ENCODE results near the gene FIBP. TPM values are rescaled to one million over a fixed set of nuclear protein-coding genes. Genes with fewer than 3 reads are reported as not detected.

FIBP gene
- total and polyA plus RNA-seq, 10 of the 15 experiments (the other 5 are each of a cell fraction or from before 2014, with no cell fraction given), result 65.1 to 182 (median 94.6) TPM

DNA sequence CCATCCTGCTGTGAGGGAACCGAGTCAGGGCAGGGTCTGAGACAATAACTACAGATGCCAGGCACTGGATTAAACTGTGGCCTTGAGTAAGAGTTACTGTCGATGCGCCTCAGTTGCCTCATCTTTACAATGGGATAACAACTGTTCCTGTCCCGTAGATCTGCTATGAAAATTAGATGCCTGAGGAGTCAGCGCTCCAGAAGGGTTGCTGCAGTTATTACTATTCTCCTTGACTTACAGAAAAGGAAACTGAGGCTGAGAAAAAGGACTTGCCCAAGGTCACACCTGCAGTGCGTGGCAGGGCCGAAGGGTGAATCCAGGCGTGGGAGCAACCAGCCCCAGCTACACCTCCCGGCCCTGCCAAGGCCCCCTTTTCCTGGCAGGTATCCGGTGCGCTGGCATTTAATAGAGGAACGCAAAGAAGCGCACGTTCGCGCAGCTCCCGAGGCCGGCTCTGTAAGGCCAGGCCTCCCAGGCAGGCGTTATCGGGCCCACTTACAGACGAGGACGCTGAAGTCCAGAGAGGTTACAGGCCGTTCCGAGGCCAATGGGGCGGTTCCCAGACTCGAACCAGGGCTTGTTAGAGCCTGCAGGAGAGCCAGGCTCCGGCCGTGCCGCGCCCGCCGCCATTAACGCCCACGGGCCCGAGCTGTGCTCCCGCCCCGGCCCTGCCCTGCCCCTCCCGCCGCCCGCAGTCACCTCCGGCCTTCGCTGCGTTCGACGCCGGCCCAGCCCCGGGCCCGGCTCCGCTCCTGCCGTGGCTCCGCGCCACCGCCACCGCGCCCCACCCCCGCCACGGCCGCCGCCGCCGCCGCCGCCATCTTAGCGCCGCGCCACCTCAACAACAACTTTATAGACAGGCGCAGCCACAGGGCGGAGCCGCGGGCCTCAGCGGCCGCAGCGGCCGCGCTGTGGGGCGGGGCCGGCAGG is 30.2 kb upstream of the FIBP start, which contains the start of gene C11orf68:
Gene C11orf68 (minus strand): TSS at position 852 of the 930 bp plus-strand sequence. CDS start 31 bp downstream, at position 821.
- H3K4me1 ChIP-seq (ENCODE audit: control insufficient read depth, insufficient read depth, low read length), result peaks cover 22% of the 10 kb centered on the region
- no peaks in the 10 kb centered on the region for H3K9me3 ChIP-seq (replicated peaks; ENCODE audit: control insufficient read depth, insufficient read depth, low read length)
- peak; percentile 65 for ATAC-seq
- RAD21 ChIA-PET (ENCODE audit: unreplicated experiment), result interaction anchor here (1.0 to 1.1 kb wide), 3 partner anchors 25 to 58 kb away, joined by 3 to 4 read pairs (median 4); partner anchors contain the start of genes CCDC85B and MUS81
- CTCF ChIA-PET, result interaction anchor here (0.7 to 2.1 kb wide), 9 partner anchors 12 to 207 kb away, joined by 3 to 9 read pairs (median 4); partner anchors contain the start of genes CCDC85B and KAT5
- DNase-seq (ENCODE audit: low read depth, low spot score), result no peak
- POLR2A ChIA-PET, result interaction anchor here (0.6 to 2.5 kb wide), 8 partner anchors 17 to 352 kb away, joined by 3 to 17 read pairs (median 6); partner anchors contain the start of genes CCDC85B, FIBP and FOSL1
- WGBS (ENCODE audit: insufficient coverage, insufficient replicate concordance, low lambda C conversion rate, missing lambda C conversion rate), result 2% methylated on average over 56 of the region's 77 CpGs
- H3K9ac ChIP-seq (ENCODE audit: control insufficient read depth, insufficient read depth, low read length), result peak within 1 kb of the TSS; percentile 99
- in situ Hi-C loops (cut with MboI) (no loop called here), intact Hi-C loops (cut with micrococcal nuclease; ENCODE audit: unreplicated experiment) (loop anchor here (2.0 kb wide), 1 partner anchor 42 kb away; the partner anchor contains the start of gene SART1)
- SMC1A ChIA-PET (ENCODE audit: uncharacterized antibody, unreplicated experiment), result interaction anchor here (0.7 to 1.7 kb wide), 3 partner anchors 20 to 29 kb away, joined by 3 to 6 read pairs (median 5); no protein-coding TSS in a partner anchor
- BruUV-seq (replicated peaks), result TSS peak; percentile 79
- H2AFZ ChIP-seq (ENCODE audit: control insufficient read depth, low read depth, low read length), result peak within 1 kb of the TSS; percentile 77
- no peaks in the 10 kb centered on the region for H3K27me3 ChIP-seq (replicated peaks in 1 of 2; ENCODE audit: control insufficient read depth in 2 of 2, insufficient read depth in 2 of 2, low read length in 1 of 2)
- H3K36me3 ChIP-seq (ENCODE audit: control insufficient read depth in 2 of 2, insufficient read depth in 2 of 2, low read length in 1 of 2), result peaks cover 0 to 2% of the 10 kb centered on the region in 2 experiments; a peak in 3 of 4 replicates
- peak within 1 kb of the TSS; percentile 82 for H3K4me3 ChIP-seq
- H4K20me1 ChIP-seq (ENCODE audit: control insufficient read depth, insufficient read depth), result no peaks in the 10 kb centered on the region
- peaks cover 34% of the 10 kb centered on the region for H3K79me2 ChIP-seq (ENCODE audit: control insufficient read depth, insufficient read depth, low read length)
- FAIRE-seq, result no peak
- peak within 1 kb of the TSS; percentile 91 for H3K27ac ChIP-seq (ENCODE audit: control insufficient read depth, insufficient read depth)
- H3K4me2 ChIP-seq (ENCODE audit: control insufficient read depth, insufficient read depth), result peak within 1 kb of the TSS; percentile 95
- TF ChIP-seq FOXM1 (IDR thresholded peaks at IDR 0.05; ENCODE audit: low read depth, low read length) (no peak), ZBTB40 (IDR thresholded peaks at IDR 0.05; ENCODE audit: borderline replicate concordance) (peak; percentile 70), POLR2A (IDR thresholded peaks at IDR 0.05; ENCODE audit: low read depth, low read length) (peak; percentile 75), LARP7 (IDR thresholded peaks at IDR 0.05) (peak; percentile 41), EZH2 (IDR thresholded peaks at IDR 0.05; ENCODE audit: borderline replicate concordance, control insufficient read depth, low read depth, low read length) (no peak), IRF4 (IDR thresholded peaks at IDR 0.05; ENCODE audit: low read depth, low read length) (no peak), STAT1 (conservative IDR thresholded peaks at IDR 0.05) (no peak), ZNF217 (IDR thresholded peaks at IDR 0.05) (0 out of 2 replicates have a peak, but pooled peaks have one; percentile 11), ETV6 (conservative IDR thresholded peaks at IDR 0.05 in 1 of 2, IDR thresholded peaks at IDR 0.05 in 1 of 2; ENCODE audit: borderline replicate concordance in 1 of 2, low read depth in 1 of 2) (no peak), BHLHE40 (IDR thresholded peaks at IDR 0.05; ENCODE audit: borderline replicate concordance in 1 of 2, low read depth in 2 of 2, low read length in 1 of 2) (peak in 1 of 2 experiments; percentile 23; a peak in 1 of 4 replicates), RELB (IDR thresholded peaks at IDR 0.05; ENCODE audit: low read depth) (no peak), TCF7 (IDR thresholded peaks at IDR 0.05; ENCODE audit: borderline replicate concordance) (no peak), MXI1 (IDR thresholded peaks at IDR 0.05; ENCODE audit: low read depth, low read length) (no peak)

Measured in GM12878 (cell line).